Lower leg skin (tissue), 3 donors: ENCODE data around the gene SENP8.

Experiments
- CTCF ChIP-seq, 3 donors: fragments of 450-650 bp; IDR thresholded peaks; one replicate each; pipeline ENCODE4 v1.5.1; 2016; ENCODE audit warnings: antibody characterized with exemption in 3 of 3, mild to moderate bottlenecking in 3 of 3, moderate library complexity in 2 of 3
- POLR2A ChIP-seq, 2 donors: fragments of 450-650 bp; IDR thresholded peaks; one replicate each; pipeline ENCODE4 v1.6.1; 2016 to 2017; ENCODE audit warnings: antibody characterized with exemption in 2 of 2, mild to moderate bottlenecking in 1 of 2, moderate library complexity in 1 of 2

GRCh38 chr15:72077950-72078349 is 40.3 kb upstream of the SENP8 start:
- TF ChIP-seq CTCF (IDR thresholded peaks at IDR 0.05) (no peak), POLR2A (IDR thresholded peaks at IDR 0.05) (no peak)
